ENCODE measurements around the gene TAPBP.
"Not testable (repeated sequence)": the region's sequence is repeated elsewhere in the genome, so short reads cannot be mapped to it uniquely, and the experiment has no call there.

The TAPBP gene

GRCh38 chr6:33280539-33280938, 33.3 kb downstream of the TAPBP start:
- H3K4me3 ChIP-seq (ENCODE audit: low read length) = no peak overlapping the region
- DNase-seq (ENCODE audit: low read depth, low spot score) = no peak

- peak; percentile 45 for DNase-seq (ENCODE audit: low read depth, low spot score)
- no peak overlapping the region for H3K4me3 ChIP-seq (ENCODE audit: low read length)
These were observed 33.8 kb downstream of the TAPBP start for GRCh38 chr6:33279971-33280511.

GRCh38 chr6:33279257-33279695, 34.6 kb downstream of the TAPBP start:
- DNase-seq (ENCODE audit: low read depth, low spot score) = no peak
- no peak overlapping the region for H3K4me3 ChIP-seq (ENCODE audit: low read length)

- no peak for DNase-seq (ENCODE audit: low read depth, low spot score)
- no peak overlapping the region for H3K4me3 ChIP-seq (ENCODE audit: low read length)
These were observed 35.1 kb downstream of the TAPBP start for GRCh38 chr6:33278810-33279209.

GRCh38 chr6:33278392-33278741, 35.5 kb downstream of the TAPBP start:
- no peak for DNase-seq (ENCODE audit: low read depth, low spot score)
- H3K4me3 ChIP-seq (ENCODE audit: low read length) = no peak overlapping the region

GRCh38 chr6:33277663-33278391, 36.1 kb downstream of the TAPBP start:
- DNase-seq (ENCODE audit: low read depth, low spot score) = no peak
- peak overlapping the region; percentile 60 for H3K4me3 ChIP-seq (ENCODE audit: low read length)

- peak within 1 kb of the TSS; percentile 60 for H3K4me3 ChIP-seq (ENCODE audit: low read length)
- peak; percentile 44 for DNase-seq (ENCODE audit: low read depth, low spot score)
These were observed 36.8 kb downstream of the TAPBP start, which contains the start of gene B3GALT4 for GRCh38 chr6:33276864-33277662. TSS of gene B3GALT4 (plus strand) at chr6:33277123. CDS start at chr6:33277420, 297 bp downstream.

- DNase-seq (ENCODE audit: low read depth, low spot score) = no peak
- H3K4me3 ChIP-seq (ENCODE audit: low read length) = peak overlapping the region; percentile 60
These were observed 37.4 kb downstream of the TAPBP start for GRCh38 chr6:33276581-33276863.

GRCh38 chr6:33275795-33276580, 37.9 kb downstream of the TAPBP start:
- peak overlapping the region; percentile 60 for H3K4me3 ChIP-seq (ENCODE audit: low read length)
- DNase-seq (ENCODE audit: low read depth, low spot score) = not testable (repeated sequence)

GRCh38 chr6:33273924-33274902, 39.7 kb downstream of the TAPBP start:
- no peak overlapping the region; the same call in 1 of the 2 replicates for H3K4me3 ChIP-seq (ENCODE audit: low read length)

GRCh38 chr6:33273129-33273923, 40.6 kb downstream of the TAPBP start:
- no peak for DNase-seq (ENCODE audit: low read depth, low spot score)
- H3K4me3 ChIP-seq (ENCODE audit: low read length) = peak overlapping the region; percentile 81

More at GRCh38 chr6:33273924-33274902, 39.7 kb downstream of the TAPBP start:
- DNase-seq (ENCODE audit: low read depth, low spot score) = no peak

GRCh38 chr6:33272275-33273128, 41.4 kb downstream of the TAPBP start:
- peak overlapping the region; percentile 81 for H3K4me3 ChIP-seq (ENCODE audit: low read length)
- no peak for DNase-seq (ENCODE audit: low read depth, low spot score)

- peak within 1 kb of the TSS; percentile 81 for H3K4me3 ChIP-seq (ENCODE audit: low read length)
- DNase-seq (ENCODE audit: low read depth, low spot score) = peak; percentile 100
These were observed 42.2 kb downstream of the TAPBP start, which contains the start of the genes RPS18 and VPS52 for GRCh38 chr6:33271468-33272274. TSS of gene RPS18 (plus strand) at chr6:33272075. CDS start at chr6:33272120, 45 bp downstream. TSS of gene VPS52 (minus strand) at chr6:33271876. CDS start at chr6:33271675, 201 bp downstream.

GRCh38 chr6:33271117-33271467, 42.8 kb downstream of the TAPBP start:
- peak overlapping the region; percentile 81 for H3K4me3 ChIP-seq (ENCODE audit: low read length)
- no peak for DNase-seq (ENCODE audit: low read depth, low spot score)

GRCh38 chr6:33264015-33264414, 49.9 kb downstream of the TAPBP start:
- H3K4me3 ChIP-seq (ENCODE audit: low read length) = no peak overlapping the region
- DNase-seq (ENCODE audit: low read depth, low spot score) = no peak

GRCh38 chr6:33262490-33262889, 51.4 kb downstream of the TAPBP start:
- H3K4me3 ChIP-seq (ENCODE audit: low read length); DNase-seq (ENCODE audit: low read depth, low spot score): not testable (repeated sequence)

All from Jurkat, Clone E6-1 (cell line).